Testis (tissue), 3 donors: Measurements from ENCODE around the gene HSD3B7. TPM values are rescaled to one million over a fixed set of nuclear protein-coding genes. Genes with fewer than 3 reads are reported as not detected.
A peak's percentile ranks its signal among the peaks of the same experiment; 100 is the strongest.

ENCODE experiments used
- DNase-seq: peaks from one replicate; pipeline ENCODE4 v3.0.0-alpha.2; 2019
- H3K27ac ChIP-seq, 2 donors: fragments of 200-600 bp; sonication (generic); one replicate each; pipeline ENCODE4 v1.5.1; 2019
- H3K27me3 ChIP-seq: fragments of 200-600 bp; sonication (generic); one replicate; pipeline ENCODE4 v1.5.1; 2019
- H3K36me3 ChIP-seq: fragments of 200-600 bp; sonication (generic); one replicate; pipeline ENCODE4 v1.5.1; 2017; ENCODE audit warnings: low read depth; ENCODE audit errors: missing control alignments
- H3K4me1 ChIP-seq: fragments of 200-600 bp; sonication (generic); one replicate; pipeline ENCODE4 v1.5.1; 2019
- H3K4me3 ChIP-seq, 2 donors: fragments of 200-600 bp; sonication (generic); one replicate each; pipeline ENCODE4 v1.5.1; 2017 to 2019
- H3K9me3 ChIP-seq: fragments of 200-600 bp; sonication (generic); one replicate; pipeline ENCODE4 v1.5.1; 2017
- CTCF ChIP-seq, 3 experiments: fragments of 450-650 bp in 2 of 3; fragments of 200-600 bp in 1 of 3; sonication (generic) in 1 of 3; IDR thresholded peaks; one replicate each; pipeline ENCODE4 v1.5.1; 2016 to 2019; ENCODE audit warnings: antibody characterized with exemption in 3 of 3, mild to moderate bottlenecking in 2 of 3, moderate library complexity in 1 of 3
- POLR2A ChIP-seq: fragments of 450-650 bp; IDR thresholded peaks from one replicate; pipeline ENCODE4 v1.6.1; 2017; ENCODE audit warnings: antibody characterized with exemption, mild to moderate bottlenecking, moderate library complexity
- WGBS, 2 donors: methylation state at CpG; one replicate each; pipeline ENCODE4 v1.1.5; 2018; 5-methylcytosine and 5-hydroxymethylcytosine counted together
- intact Hi-C: fragments of 100-400 bp; cut with DNase I; formaldehyde crosslinking; loops from one replicate; pipeline ENCODE4 v1.15.1; 2023; ENCODE audit warnings: low total_unique reads
- polyA plus RNA-seq: library from polyadenylated mRNA; stranded (reverse); fragments of 350-450 nt; fragmentation: Illumina TruSeq; extraction: RNeasy Lipid Tissue Mini Kit (QIAGEN cat#74804); gene quantifications from one replicate; pipeline ENCODE4 v1.2.3, GENCODE V29; 2014; ENCODE audit warnings: low read depth, low replicate concordance; ENCODE audit not compliant: insufficient read depth
- total RNA-seq, 2 donors: library from RNA; depleted of rRNA; stranded (reverse); fragments of >200 nt; gene quantifications; one replicate each; pipeline ENCODE4 v1.2.3, GENCODE V29; 2016

HSD3B7 gene
- total and polyA plus RNA-seq, 3 donors from 2014 or later: 5.7 to 8.9 (median 7.4) TPM

GRCh38 chr16:30942426-30942806 lies 42.6 kb upstream of the HSD3B7 start:
- TF ChIP-seq POLR2A: no peak
- no peak for TF ChIP-seq CTCF (IDR thresholded peaks at IDR 0.05)
- peaks cover 15% of the 10 kb centered on the region for H3K4me1 ChIP-seq
- H3K9me3 ChIP-seq: no peaks in the 10 kb centered on the region
- H3K4me3 ChIP-seq: no peak overlapping the region
- intact Hi-C loops: no loop called here
- H3K36me3 ChIP-seq: no peaks in the 10 kb centered on the region
- DNase-seq: no peak
- WGBS, 2 donors: 58 to 90% methylated on average over 2 to 4 of the region's 4 CpGs
- H3K27me3 ChIP-seq: no peaks in the 10 kb centered on the region
- no peak overlapping the region for H3K27ac ChIP-seq

GRCh38 chr16:30944352-30944751 lies 40.7 kb upstream of the HSD3B7 start:
- no peak overlapping the region for H3K27ac ChIP-seq
- no peak for DNase-seq
- no peak overlapping the region for H3K4me3 ChIP-seq
- no peaks in the 10 kb centered on the region for H3K9me3 ChIP-seq
- no peaks in the 10 kb centered on the region for H3K36me3 ChIP-seq
- TF ChIP-seq POLR2A (no peak), CTCF (IDR thresholded peaks at IDR 0.05) (no peak)
- intact Hi-C loops: no loop called here
- peaks cover 12% of the 10 kb centered on the region for H3K4me1 ChIP-seq
- H3K27me3 ChIP-seq: no peaks in the 10 kb centered on the region

GRCh38 chr16:30946671-30947540 lies 38.1 kb upstream of the HSD3B7 start:
- no peak overlapping the region for H3K4me3 ChIP-seq
- intact Hi-C loops: no loop called here
- H3K4me1 ChIP-seq: peaks cover 23% of the 10 kb centered on the region
- DNase-seq: no peak
- whole genome bisulfite sequencing, 2 donors: 71 to 83% methylated on average over 28 to 38 of the region's 38 CpGs
- no peaks in the 10 kb centered on the region for H3K36me3 ChIP-seq
- H3K9me3 ChIP-seq: no peaks in the 10 kb centered on the region
- TF ChIP-seq CTCF (IDR thresholded peaks at IDR 0.05): no peak
- TF ChIP-seq POLR2A: no peak
- H3K27ac ChIP-seq: peak overlapping the region in 1 of 2 donors; percentile 97
- H3K27me3 ChIP-seq: no peaks in the 10 kb centered on the region

GRCh38 chr16:30947541-30947858 lies 37.5 kb upstream of the HSD3B7 start:
- 37 to 54% methylated on average over 3 of the region's 3 CpGs for WGBS, 2 donors
- no peaks in the 10 kb centered on the region for H3K36me3 ChIP-seq
- intact Hi-C loops: no loop called here
- DNase-seq: no peak
- H3K4me3 ChIP-seq: peak overlapping the region; percentile 90 to 98
- H3K27me3 ChIP-seq: no peaks in the 10 kb centered on the region
- H3K9me3 ChIP-seq: no peaks in the 10 kb centered on the region
- peaks cover 22% of the 10 kb centered on the region for H3K4me1 ChIP-seq
- no peak for TF ChIP-seq CTCF (IDR thresholded peaks at IDR 0.05)
- no peak for TF ChIP-seq POLR2A
- H3K27ac ChIP-seq: peak overlapping the region; percentile 83 to 97
